MM.1S (cell line): ENCODE measurements around the gene CXXC5.

Experiments used
- CTCF ChIP-seq: fragments of 300-600 bp; sonication (generic); IDR thresholded peaks from 2 replicates; pipeline ENCODE4 v1.5.1; 2016; ENCODE audit warnings: antibody characterized with exemption, low read length, mixed read lengths
- EZH2 ChIP-seq: fragments of 300-600 bp; sonication (generic); optimal IDR thresholded peaks from 2 replicates; pipeline ENCODE3; 2017; ENCODE audit warnings: low read depth, mild to moderate bottlenecking, antibody characterized with exemption, low read length, mixed read lengths
- EZH2phosphoT487 ChIP-seq: fragments of 300-600 bp; sonication (generic); IDR thresholded peaks from 2 replicates; pipeline ENCODE4 v1.6.1; 2018; ENCODE audit warnings: antibody characterized with exemption, low read length

- TF ChIP-seq CTCF (no peak), EZH2 (no peak), EZH2phosphoT487 (no peak)
Observed at GRCh38 chr5:139646111-139646510, 2.0 kb upstream of the CXXC5 start.
